GM21529 (cell line): ENCODE measurements around the gene ARHGAP6.

Experiments used
- ATAC-seq: cut with Tn5 transposase; IDR thresholded peaks from one replicate; pipeline ENCODE4 v1.9.1; 2021; ENCODE audit not compliant: unreplicated experiment

Gene ARHGAP6

GRCh38 chrX:11403631-11404030 is 262.1 kb downstream of the ARHGAP6 start:
- no peak for ATAC-seq

GRCh38 chrX:11401966-11402365 is 263.8 kb downstream of the ARHGAP6 start:
- ATAC-seq: no peak

GRCh38 chrX:11399489-11400094 is 266.1 kb downstream of the ARHGAP6 start:
- ATAC-seq: no peak

DNA sequence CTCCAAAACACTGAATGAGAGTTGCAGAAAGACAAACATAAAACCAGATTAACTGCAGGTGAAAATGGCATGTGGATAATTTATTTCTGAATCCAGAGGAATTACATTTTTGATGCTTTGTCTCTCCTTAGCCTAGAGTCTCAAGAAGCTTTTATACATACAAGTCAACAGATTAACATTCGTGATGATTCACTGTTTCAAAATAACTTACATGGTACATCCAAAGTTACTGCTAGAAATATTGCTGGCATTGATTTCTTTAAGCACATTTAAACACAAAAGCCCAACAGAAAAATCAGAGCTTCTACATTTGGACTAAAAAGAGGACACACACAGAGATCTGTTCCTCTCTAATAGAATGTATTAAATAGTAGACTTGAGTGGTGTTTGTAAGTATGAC is 266.9 kb downstream of the ARHGAP6 start:
- ATAC-seq: no peak

DNA sequence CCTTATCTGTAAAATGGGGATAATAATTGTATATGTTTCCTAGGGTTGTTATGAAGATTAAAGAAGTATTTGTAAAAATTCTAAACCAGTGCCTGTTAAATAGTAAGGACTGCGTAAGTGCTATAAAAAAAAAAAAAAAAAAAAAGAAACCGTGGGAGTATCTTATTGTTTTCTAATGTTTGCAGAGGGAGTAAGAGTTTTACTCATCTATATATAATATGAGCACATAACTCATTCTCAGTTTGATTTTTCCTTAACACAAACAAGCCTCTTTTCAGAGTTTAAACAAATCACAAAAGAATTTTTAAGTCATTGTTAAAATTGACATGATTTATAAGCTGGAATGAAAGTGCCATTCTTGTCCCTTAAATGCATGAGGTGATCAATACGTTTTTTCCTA is 267.6 kb downstream of the ARHGAP6 start:
- no peak for ATAC-seq

- peak; percentile 92 for ATAC-seq
Observed at GRCh38 chrX:11397680-11398079, 268.0 kb downstream of the ARHGAP6 start.

DNA sequence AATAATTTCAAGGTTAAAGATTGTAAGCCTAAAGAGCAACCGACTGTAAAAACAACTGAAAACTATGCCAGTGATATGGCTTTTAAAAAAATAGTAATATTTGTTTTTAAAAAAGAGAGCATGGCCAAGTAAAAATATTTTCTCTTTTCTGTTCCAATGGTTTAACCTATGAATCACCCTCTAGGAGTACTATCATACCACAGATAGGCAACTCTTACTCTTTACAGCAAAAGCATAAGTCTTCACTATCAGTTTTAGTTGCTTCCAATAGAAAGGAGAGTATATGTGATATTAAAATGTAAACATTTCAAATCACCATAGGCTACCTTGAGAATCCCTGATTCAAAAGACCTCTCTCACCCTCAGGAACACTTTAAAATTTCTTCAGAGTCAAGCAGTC is 269.9 kb downstream of the ARHGAP6 start:
- no peak for ATAC-seq

DNA sequence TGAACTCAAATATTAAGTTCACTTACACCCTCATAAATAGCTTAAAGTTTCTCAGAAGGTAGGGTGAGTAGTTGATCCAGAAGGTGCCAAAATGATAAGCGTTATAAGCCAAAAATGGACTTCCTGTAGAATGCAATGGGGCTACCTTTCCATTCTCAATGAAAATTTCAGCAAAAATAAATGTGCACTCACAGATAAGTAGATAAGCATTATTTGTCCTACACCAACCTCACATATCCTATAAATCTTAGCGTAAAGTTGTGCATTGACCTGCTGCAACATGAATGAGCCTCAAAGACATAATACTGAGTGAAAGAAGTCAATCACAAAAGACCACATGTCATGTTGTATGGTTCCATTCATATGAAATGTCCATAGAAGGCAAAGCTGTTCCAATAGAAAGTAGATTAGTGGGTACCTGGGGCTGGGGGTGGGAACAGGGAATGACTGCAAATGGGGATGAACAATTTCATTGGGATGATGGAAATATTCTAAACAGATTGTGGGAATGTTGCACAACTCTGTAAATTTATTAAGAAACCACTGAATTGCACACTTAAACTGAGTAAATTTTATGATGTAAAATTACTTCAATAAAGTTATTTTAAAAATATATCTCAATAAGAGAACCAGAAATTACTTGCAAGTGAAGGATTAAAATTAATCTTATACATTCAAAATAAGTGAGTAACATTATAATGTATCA is 271.6 kb downstream of the ARHGAP6 start:
- no peak for ATAC-seq

- no peak for ATAC-seq
Observed at GRCh38 chrX:11386812-11387211, 278.9 kb downstream of the ARHGAP6 start.

DNA sequence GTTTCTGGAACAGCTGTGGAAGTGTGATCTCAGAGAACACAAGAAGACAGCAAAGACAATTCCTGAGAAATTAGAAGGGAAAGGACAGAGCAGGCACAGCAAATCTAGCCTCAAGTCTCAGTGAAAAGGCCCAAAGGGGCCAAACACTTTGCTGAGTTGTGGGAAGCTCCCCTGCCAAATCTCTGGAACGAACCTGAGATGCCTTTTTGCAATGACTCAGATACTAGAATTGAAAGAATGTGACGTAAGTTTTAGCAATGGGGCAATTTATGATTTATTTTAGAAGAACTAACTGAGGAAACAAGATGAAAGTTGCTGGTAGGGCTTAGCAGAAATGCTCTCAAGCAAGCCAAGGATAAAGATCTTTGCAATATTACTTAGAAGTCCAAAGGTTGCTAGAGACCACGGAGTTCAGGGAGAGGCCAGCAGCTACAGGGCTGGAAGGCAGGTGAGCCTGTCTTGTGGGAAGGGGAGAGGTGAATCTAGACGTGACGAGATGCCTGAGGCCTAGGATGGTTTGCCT is 279.7 kb downstream of the ARHGAP6 start:
- ATAC-seq: no peak

DNA sequence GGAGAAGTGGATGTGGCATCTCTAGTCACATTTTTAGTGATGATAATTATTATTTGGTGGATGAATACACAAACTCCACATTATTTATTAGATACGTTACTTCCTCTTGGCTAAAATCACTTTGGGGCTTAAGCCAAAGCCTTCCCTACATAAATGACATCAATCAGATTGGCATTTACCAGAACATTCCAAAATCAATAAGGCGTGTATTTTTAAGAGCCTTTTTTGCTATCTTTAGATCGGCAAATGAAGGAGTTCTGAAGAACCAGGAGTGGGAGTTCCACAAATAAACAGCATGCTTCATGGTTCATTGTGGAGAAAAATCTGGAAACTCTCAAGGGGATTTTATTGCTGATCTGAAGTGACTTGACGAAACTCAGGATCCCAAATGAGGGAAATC is 282.8 kb downstream of the ARHGAP6 start:
- no peak for ATAC-seq

- peak; percentile 97 for ATAC-seq
Observed at GRCh38 chrX:11381464-11381863, 284.3 kb downstream of the ARHGAP6 start.

- no peak for ATAC-seq
Observed at GRCh38 chrX:11380187-11380844, 285.4 kb downstream of the ARHGAP6 start.

DNA sequence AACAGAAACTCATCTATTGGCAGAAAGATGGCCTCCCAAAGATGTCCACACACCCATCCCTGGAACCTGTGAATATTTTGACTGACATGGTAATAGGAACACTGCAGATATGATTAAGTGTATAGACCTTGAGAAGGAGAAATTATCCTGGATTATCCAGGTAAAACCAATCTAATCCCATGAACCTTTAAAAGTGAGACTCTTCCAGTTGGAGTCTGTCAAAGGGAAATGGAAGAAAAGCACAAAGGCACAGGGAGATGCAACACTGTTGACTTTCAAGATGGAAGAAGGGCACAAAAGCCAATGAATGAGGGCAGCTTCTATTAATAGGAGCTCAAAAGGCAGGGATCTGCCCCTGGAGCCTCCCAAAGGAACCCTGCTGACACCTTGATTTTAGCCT is 289.6 kb downstream of the ARHGAP6 start:
- ATAC-seq: no peak

DNA sequence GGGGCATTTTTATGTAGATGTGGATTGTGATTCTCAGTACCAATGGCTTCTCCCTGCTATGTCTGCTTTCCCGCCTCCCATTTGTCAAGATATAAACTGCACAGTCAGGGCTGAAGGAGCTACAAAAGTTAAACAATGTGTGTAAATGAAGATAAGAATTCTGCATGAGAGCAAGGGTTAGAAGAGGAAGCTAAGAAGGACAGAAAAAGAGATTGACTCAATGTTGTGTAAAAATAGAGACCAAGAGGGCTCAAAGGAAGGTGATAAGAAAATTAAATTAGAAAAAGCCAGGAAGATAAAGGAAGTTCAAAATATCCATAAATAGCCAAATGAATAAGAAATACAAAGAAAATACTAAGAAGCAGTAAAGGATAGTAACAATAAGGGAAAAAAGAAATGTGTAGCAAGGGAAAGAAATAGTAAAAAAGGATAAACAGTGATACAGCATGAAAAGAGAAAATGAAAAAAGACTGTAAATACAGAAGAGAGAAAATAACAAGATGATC is 290.1 kb downstream of the ARHGAP6 start:
- no peak for ATAC-seq

DNA sequence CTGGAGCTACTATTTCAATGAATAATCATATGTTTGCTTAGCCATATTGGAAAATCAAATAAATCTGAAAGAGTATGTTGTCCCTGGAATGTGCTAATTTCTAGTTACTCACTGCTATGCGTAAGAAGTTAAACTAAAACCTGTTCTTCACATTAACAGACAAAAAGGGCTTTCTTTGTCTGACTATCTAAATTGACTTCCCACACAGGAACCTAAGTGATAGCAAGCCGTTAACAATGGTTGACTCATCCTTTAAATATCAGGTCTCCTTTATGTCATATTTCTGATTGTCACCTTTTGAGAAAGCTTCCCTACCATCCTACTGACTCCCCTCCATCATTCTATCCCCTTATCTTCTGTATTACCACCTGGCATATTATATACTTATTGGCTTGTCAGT is 291.1 kb downstream of the ARHGAP6 start:
- ATAC-seq: no peak

GRCh38 chrX:11371106-11371505 is 294.6 kb downstream of the ARHGAP6 start:
- ATAC-seq: no peak

- no peak for ATAC-seq
Observed at GRCh38 chrX:11367609-11368430, 297.9 kb downstream of the ARHGAP6 start.

DNA sequence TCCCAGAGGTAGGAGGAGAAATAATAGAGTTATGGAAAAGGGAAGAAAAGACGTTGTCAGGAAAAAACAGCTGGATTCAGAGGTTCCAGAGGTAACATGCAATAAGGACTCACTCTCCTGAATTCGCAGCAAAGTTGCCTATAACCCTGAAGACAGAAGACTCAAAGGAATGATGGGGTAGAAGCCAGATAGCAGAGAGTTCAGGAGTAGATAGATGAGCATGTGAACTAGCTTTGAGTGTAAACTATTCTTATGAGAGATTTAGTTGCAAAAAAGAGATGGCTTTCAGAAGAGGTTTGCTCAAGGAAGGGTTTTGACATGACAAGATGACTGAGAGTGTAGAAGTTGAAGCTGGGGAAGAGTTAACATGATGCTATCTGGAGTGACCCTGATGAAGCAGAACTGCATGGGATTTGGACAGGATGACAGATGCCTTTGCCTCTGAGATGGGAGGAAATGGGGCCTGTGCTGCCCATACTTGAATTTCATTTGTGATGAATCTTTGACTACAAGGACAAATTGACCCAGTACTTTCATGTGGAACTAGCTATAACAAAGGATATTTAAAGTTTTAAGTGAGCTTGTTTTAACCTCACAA is 298.6 kb downstream of the ARHGAP6 start:
- no peak for ATAC-seq

GRCh38 chrX:11365426-11365825 is 300.3 kb downstream of the ARHGAP6 start:
- no peak for ATAC-seq

DNA sequence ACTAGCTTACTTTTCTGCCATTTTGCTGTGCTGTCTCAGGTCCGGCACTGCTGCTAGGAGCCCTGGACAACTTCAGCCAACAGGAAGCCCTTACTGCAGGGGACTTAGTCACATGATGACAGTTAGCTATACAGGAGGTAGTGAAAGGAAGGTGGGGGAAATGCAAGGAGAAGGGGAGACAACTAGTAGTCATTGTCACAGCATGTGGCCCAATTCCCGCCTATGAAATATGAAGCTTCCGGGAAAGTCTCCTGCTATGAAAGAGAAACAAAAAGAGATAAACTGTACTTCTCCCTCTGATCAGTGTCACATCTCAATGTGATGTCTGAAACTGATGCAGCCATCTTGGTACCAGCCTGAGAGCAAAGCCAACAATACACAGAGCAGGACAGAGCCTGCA is 300.9 kb downstream of the ARHGAP6 start:
- no peak for ATAC-seq
